Cardiac fibroblast (primary cell): ENCODE results near the gene CYSRT1.

ENCODE experiments used
- DNase-seq, 2 donors: peaks; one replicate each; pipeline versions ENCODE4 v3.0.0 to v3.0.0-alpha.2; 2010; ENCODE audit warnings: low read depth in 2 of 2
- H3K4me3 ChIP-seq, 2 donors: replicated peaks in 1 of 2; 1 replicate in 1 of 2; 2 replicates in 1 of 2; pipeline ENCODE4 v1.5.1; 2011; ENCODE audit warnings: low read depth in 2 of 2, low read length in 2 of 2, mild to moderate bottlenecking in 2 of 2, moderate library complexity in 1 of 2
- CTCF ChIP-seq: IDR thresholded peaks from one replicate; pipeline ENCODE4 v1.5.1; 2011; ENCODE audit warnings: low read depth, mild to moderate bottlenecking, low read length, inconsistent platforms

CYSRT1 gene

GRCh38 chr9:137230705-137231371 is 5.9 kb downstream of the CYSRT1 start, which contains the start of gene SLC34A3:
TSS of gene SLC34A3 (plus strand) at chr9:137230901. CDS start at chr9:137231703, 802 bp downstream.
- no peak within 1 kb of the TSS for H3K4me3 ChIP-seq
- DNase-seq: no peak
- TF ChIP-seq CTCF: no peak

- no peak overlapping the region for H3K4me3 ChIP-seq
- TF ChIP-seq CTCF: no peak
- DNase-seq: no peak
Measured at GRCh38 chr9:137231372-137232039, 6.5 kb downstream of the CYSRT1 start.

GRCh38 chr9:137232101-137232500 is 7.1 kb downstream of the CYSRT1 start:
- no peak for TF ChIP-seq CTCF
- H3K4me3 ChIP-seq: no peak overlapping the region
- no peak for DNase-seq

- H3K4me3 ChIP-seq: no peak overlapping the region
- no peak for TF ChIP-seq CTCF
- DNase-seq: no peak
Measured at GRCh38 chr9:137232510-137232909, 7.5 kb downstream of the CYSRT1 start.

- no peak overlapping the region for H3K4me3 ChIP-seq
- TF ChIP-seq CTCF: no peak
Measured at GRCh38 chr9:137233143-137233980, 8.4 kb downstream of the CYSRT1 start.

GRCh38 chr9:137234055-137234697 is 9.2 kb downstream of the CYSRT1 start:
- no peak overlapping the region for H3K4me3 ChIP-seq
- DNase-seq: no peak
- no peak for TF ChIP-seq CTCF

More at GRCh38 chr9:137233143-137233980, 8.4 kb downstream of the CYSRT1 start:
- DNase-seq: no peak
